ENCODE data around the gene GPR18. TPM values are rescaled to one million over a fixed set of nuclear protein-coding genes. Genes with fewer than 3 reads are reported as not detected.

Gene GPR18
- total and polyA plus RNA-seq, 5 donors from 2014 or later, result 6.1 to 22.6 (median 8.6) TPM

- H3K9me3 Mint-ChIP-seq, result no peaks in the 10 kb centered on the region
- H3K4me3 Mint-ChIP-seq, result peak overlapping the region in 2 of 4 donors; percentile 17 to 76
Observed at GRCh38 chr13:99279637-99280036, 21.5 kb upstream of the GPR18 start.

DNA sequence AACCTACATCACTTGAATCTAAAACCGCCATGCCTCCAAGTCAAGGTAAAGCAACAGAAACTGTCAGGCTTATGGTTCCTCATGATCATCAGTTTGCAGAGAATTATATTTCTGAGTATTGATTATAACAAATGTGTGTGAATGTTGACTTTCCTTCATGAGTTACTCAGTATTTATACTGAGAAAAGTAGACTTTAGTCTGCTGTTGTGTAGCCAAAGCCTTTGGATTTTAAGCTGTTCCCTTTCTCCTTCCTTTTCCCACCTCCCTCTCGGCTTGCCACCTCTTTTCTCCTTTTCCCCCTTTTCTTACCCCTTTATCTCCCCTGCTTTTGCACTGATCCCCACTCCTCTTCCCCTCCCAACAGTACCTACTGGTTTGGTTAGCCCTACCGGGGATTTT is 20.7 kb upstream of the GPR18 start:
- no peaks in the 10 kb centered on the region for H3K9me3 ChIP-seq (ENCODE audit: control insufficient read depth in 2 of 2, low read length in 2 of 2)
- peaks cover 72% of the 10 kb centered on the region for H3K4me1 ChIP-seq (ENCODE audit: control insufficient read depth, insufficient read depth, low read length, poor library complexity, severe bottlenecking)
- Mint-ChIP-seq H3K9me3 (peaks cover 0 to 2% (median 0%) of the 10 kb centered on the region in 7 donors), H3K27ac (peak overlapping the region in 2 of 3 donors; percentile 85 to 96), H3K36me3 (peaks cover 38% of the 10 kb centered on the region), H3K27me3 (no peaks in the 10 kb centered on the region), H3K4me3 (peak overlapping the region in 2 of 4 donors; percentile 51 to 76), H3K4me1 (peaks cover 46 to 95% (median 81%) of the 10 kb centered on the region in 4 donors)
- no peak overlapping the region for H3K27ac ChIP-seq (ENCODE audit: insufficient read depth, low read length, poor library complexity, severe bottlenecking)
- ATAC-seq (ENCODE audit: low read depth in 2 of 2) (no peak), DNase-seq (no peak)
- peak overlapping the region; percentile 29 for H3K4me3 ChIP-seq (ENCODE audit: low read depth, low read length)
- no peaks in the 10 kb centered on the region for H3K27me3 ChIP-seq (ENCODE audit: control insufficient read depth, insufficient read depth, low read length)
- H3K36me3 ChIP-seq (ENCODE audit: control insufficient read depth, insufficient read depth, low read length), result peaks cover 5% of the 10 kb centered on the region

More at GRCh38 chr13:99279637-99280036, 21.5 kb upstream of the GPR18 start:
- H3K27me3 Mint-ChIP-seq, result no peaks in the 10 kb centered on the region
- H3K9me3 ChIP-seq (ENCODE audit: control insufficient read depth in 2 of 2, low read length in 2 of 2), result no peaks in the 10 kb centered on the region
- H3K36me3 ChIP-seq (ENCODE audit: control insufficient read depth, insufficient read depth, low read length), result peaks cover 5% of the 10 kb centered on the region
- no peak for ATAC-seq (ENCODE audit: low read depth in 2 of 2)
- H3K27me3 ChIP-seq (ENCODE audit: control insufficient read depth, insufficient read depth, low read length), result no peaks in the 10 kb centered on the region
- no peak overlapping the region for H3K27ac ChIP-seq (ENCODE audit: insufficient read depth, low read length, poor library complexity, severe bottlenecking)
- H3K36me3 Mint-ChIP-seq, result peaks cover 38% of the 10 kb centered on the region
- peaks cover 76% of the 10 kb centered on the region for H3K4me1 ChIP-seq (ENCODE audit: control insufficient read depth, insufficient read depth, low read length, poor library complexity, severe bottlenecking)
- DNase-seq, result no peak
- H3K4me3 ChIP-seq (ENCODE audit: low read depth, low read length), result no peak overlapping the region
- H3K27ac Mint-ChIP-seq, result peak overlapping the region; percentile 76 to 96 (median 85)
- H3K4me1 Mint-ChIP-seq, result peaks cover 47 to 94% (median 78%) of the 10 kb centered on the region in 4 donors

DNA sequence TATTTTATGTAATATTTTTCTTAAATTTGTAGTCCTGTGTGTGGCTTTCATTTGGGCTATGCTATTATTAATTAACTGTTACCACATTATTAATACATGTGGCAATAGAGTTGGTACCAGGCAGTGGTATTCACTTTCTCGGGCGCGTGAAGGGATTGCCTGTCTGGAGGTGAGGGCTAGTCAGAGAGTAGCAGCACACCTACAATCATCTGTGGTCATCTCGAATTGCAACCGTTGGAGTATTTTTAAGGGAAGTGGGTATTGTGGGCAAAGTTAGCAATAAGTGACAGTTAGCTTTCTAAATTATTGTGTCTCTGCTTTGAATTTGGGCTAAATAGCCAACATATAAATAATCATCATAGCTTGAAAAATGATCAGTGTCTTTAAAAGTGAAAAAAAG is 20.0 kb upstream of the GPR18 start:
- peak in 1 of 3 donors; percentile 42 for DNase-seq
- peaks cover 0 to 2% (median 0%) of the 10 kb centered on the region in 7 donors for H3K9me3 Mint-ChIP-seq

DNA sequence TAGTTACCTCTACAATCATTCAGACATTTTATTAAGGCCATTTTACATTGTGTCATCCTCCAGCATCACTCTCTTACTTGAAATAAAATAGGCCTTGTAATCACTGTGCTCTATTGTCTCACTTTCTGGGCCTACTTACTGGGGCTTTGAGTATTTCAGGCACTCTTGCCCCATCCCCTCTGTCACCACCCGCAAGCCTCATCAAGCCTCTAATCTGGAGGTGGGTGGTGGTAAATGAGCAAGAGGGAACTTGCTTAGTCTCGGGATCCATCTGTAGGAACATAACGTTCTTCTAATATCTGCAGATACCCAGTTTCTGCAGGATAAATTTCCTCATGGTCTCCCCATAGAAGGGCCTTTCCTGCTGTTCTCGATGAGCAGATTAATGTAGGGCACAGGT is 19.4 kb upstream of the GPR18 start:
- DNase-seq (no peak), ATAC-seq (ENCODE audit: low read depth in 2 of 2) (no peak)
- H3K27me3 Mint-ChIP-seq, result no peaks in the 10 kb centered on the region
- no peaks in the 10 kb centered on the region for H3K27me3 ChIP-seq (ENCODE audit: control insufficient read depth, insufficient read depth, low read length)
- peaks cover 48 to 94% (median 81%) of the 10 kb centered on the region in 4 donors for H3K4me1 Mint-ChIP-seq
- peaks cover 41% of the 10 kb centered on the region for H3K36me3 Mint-ChIP-seq
- H3K4me1 ChIP-seq (ENCODE audit: control insufficient read depth, insufficient read depth, low read length, poor library complexity, severe bottlenecking), result peaks cover 60% of the 10 kb centered on the region
- peak overlapping the region in 2 of 3 donors; percentile 16 to 32 for H3K27ac Mint-ChIP-seq
- H3K4me3 Mint-ChIP-seq, result no peak overlapping the region
- H3K9me3 Mint-ChIP-seq, result peaks cover 0 to 2% (median 0%) of the 10 kb centered on the region in 7 donors
- H3K4me3 ChIP-seq (ENCODE audit: low read depth, low read length), result no peak overlapping the region
- H3K36me3 ChIP-seq (ENCODE audit: control insufficient read depth, insufficient read depth, low read length), result peaks cover 5% of the 10 kb centered on the region
- peaks cover 0 to 1% of the 10 kb centered on the region in 2 experiments for H3K9me3 ChIP-seq (ENCODE audit: control insufficient read depth in 2 of 2, low read length in 2 of 2)
- no peak overlapping the region for H3K27ac ChIP-seq (ENCODE audit: insufficient read depth, low read length, poor library complexity, severe bottlenecking)

More for the DNA sequence above, 20.0 kb upstream of the GPR18 start:
- H3K4me1 ChIP-seq (ENCODE audit: control insufficient read depth, insufficient read depth, low read length, poor library complexity, severe bottlenecking), result peaks cover 65% of the 10 kb centered on the region
- Mint-ChIP-seq H3K4me1 (peaks cover 51 to 97% (median 85%) of the 10 kb centered on the region in 4 donors), H3K27ac (peak overlapping the region in 2 of 3 donors; percentile 16 to 80), H3K27me3 (no peaks in the 10 kb centered on the region), H3K36me3 (peaks cover 38% of the 10 kb centered on the region), H3K4me3 (peak overlapping the region in 2 of 4 donors; percentile 38 to 53)
- no peak overlapping the region for H3K27ac ChIP-seq (ENCODE audit: insufficient read depth, low read length, poor library complexity, severe bottlenecking)
- ATAC-seq (ENCODE audit: low read depth in 2 of 2), result no peak
- peaks cover 5% of the 10 kb centered on the region for H3K36me3 ChIP-seq (ENCODE audit: control insufficient read depth, insufficient read depth, low read length)
- peak overlapping the region; percentile 29 for H3K4me3 ChIP-seq (ENCODE audit: low read depth, low read length)
- no peaks in the 10 kb centered on the region for H3K27me3 ChIP-seq (ENCODE audit: control insufficient read depth, insufficient read depth, low read length)
- no peaks in the 10 kb centered on the region for H3K9me3 ChIP-seq (ENCODE audit: control insufficient read depth in 2 of 2, low read length in 2 of 2)

GRCh38 chr13:99276706-99277105 is 18.5 kb upstream of the GPR18 start:
- peaks cover 2 to 6% of the 10 kb centered on the region in 2 experiments for H3K9me3 ChIP-seq (ENCODE audit: control insufficient read depth in 2 of 2, low read length in 2 of 2)
- Mint-ChIP-seq H3K4me1 (peaks cover 45 to 91% (median 79%) of the 10 kb centered on the region in 4 donors), H3K27me3 (no peaks in the 10 kb centered on the region), H3K4me3 (no peak overlapping the region), H3K9me3 (peaks cover 0 to 3% (median 0%) of the 10 kb centered on the region in 7 donors), H3K27ac (peak overlapping the region; percentile 9 to 90 (median 82)), H3K36me3 (peaks cover 42% of the 10 kb centered on the region)
- no peak overlapping the region for H3K4me3 ChIP-seq (ENCODE audit: low read depth, low read length)
- H3K36me3 ChIP-seq (ENCODE audit: control insufficient read depth, insufficient read depth, low read length), result peaks cover 5% of the 10 kb centered on the region
- H3K27ac ChIP-seq (ENCODE audit: insufficient read depth, low read length, poor library complexity, severe bottlenecking), result no peak overlapping the region
- ATAC-seq (ENCODE audit: low read depth in 2 of 2) (no peak), DNase-seq (no peak)
- H3K27me3 ChIP-seq (ENCODE audit: control insufficient read depth, insufficient read depth, low read length), result no peaks in the 10 kb centered on the region
- H3K4me1 ChIP-seq (ENCODE audit: control insufficient read depth, insufficient read depth, low read length, poor library complexity, severe bottlenecking), result peaks cover 54% of the 10 kb centered on the region

DNA sequence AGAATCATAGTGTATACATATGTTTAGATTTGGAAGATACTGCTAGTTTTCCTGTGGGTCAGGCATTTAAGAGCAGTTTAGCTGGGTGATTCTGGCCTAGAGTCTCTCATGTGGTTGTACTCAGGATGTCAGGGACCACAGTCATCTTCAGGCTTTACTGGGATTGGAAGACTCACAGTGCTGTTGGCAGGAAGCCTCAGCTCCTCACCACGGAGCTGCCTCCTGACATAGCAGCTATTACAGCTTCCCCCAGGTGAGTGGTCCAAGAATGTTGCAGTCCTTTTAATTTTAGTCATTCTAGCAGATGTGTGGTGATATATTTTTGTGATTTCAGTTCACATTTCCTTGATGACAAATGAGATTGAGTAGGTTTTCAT is 16.9 kb upstream of the GPR18 start:
- peaks cover 53 to 90% (median 80%) of the 10 kb centered on the region in 4 donors for H3K4me1 Mint-ChIP-seq
- H3K36me3 ChIP-seq (ENCODE audit: control insufficient read depth, insufficient read depth, low read length), result peaks cover 2% of the 10 kb centered on the region
- peak overlapping the region; percentile 58 for H3K27ac ChIP-seq (ENCODE audit: insufficient read depth, low read length, poor library complexity, severe bottlenecking)
- peak overlapping the region; percentile 30 for H3K4me3 ChIP-seq (ENCODE audit: low read depth, low read length)
- peak overlapping the region; percentile 34 to 90 (median 89) for H3K27ac Mint-ChIP-seq
- DNase-seq (peak in 1 of 3 donors; percentile 55), ATAC-seq (ENCODE audit: low read depth in 2 of 2) (peak; percentile 50 to 68)
- no peaks in the 10 kb centered on the region for H3K27me3 ChIP-seq (ENCODE audit: control insufficient read depth, insufficient read depth, low read length)
- peak overlapping the region in 3 of 4 donors; percentile 26 to 57 (median 47) for H3K4me3 Mint-ChIP-seq
- H3K36me3 Mint-ChIP-seq, result peaks cover 38% of the 10 kb centered on the region
- H3K9me3 Mint-ChIP-seq, result peaks cover 0 to 3% (median 0%) of the 10 kb centered on the region in 7 donors
- H3K9me3 ChIP-seq (ENCODE audit: control insufficient read depth in 2 of 2, low read length in 2 of 2), result peaks cover 2 to 6% of the 10 kb centered on the region in 2 experiments
- peaks cover 62% of the 10 kb centered on the region for H3K4me1 ChIP-seq (ENCODE audit: control insufficient read depth, insufficient read depth, low read length, poor library complexity, severe bottlenecking)
- no peaks in the 10 kb centered on the region for H3K27me3 Mint-ChIP-seq

DNA sequence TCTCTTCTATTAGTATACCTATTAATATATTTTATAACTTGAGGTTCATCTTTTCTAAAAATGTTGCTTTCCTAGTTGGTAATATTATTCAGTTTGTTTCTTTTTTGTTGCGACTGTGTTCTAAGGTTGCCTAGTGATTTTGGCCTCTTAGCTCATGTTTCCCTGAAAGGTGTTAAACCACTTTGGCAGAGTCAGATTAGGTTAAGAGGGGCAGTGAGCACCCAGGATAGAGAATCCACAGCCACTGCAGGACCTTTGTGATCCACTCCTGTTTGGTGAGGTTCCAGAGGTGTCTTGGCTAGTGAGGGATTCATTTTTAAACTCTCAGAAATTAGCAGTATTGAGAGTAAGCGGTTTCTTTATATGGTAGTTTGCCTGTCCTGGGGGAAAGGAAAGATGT is 14.9 kb upstream of the GPR18 start:
- H3K4me3 Mint-ChIP-seq, result peak overlapping the region in 1 of 4 donors; percentile 18
- DNase-seq (no peak), ATAC-seq (ENCODE audit: low read depth in 2 of 2) (no peak)
- H3K27ac Mint-ChIP-seq, result peak overlapping the region; percentile 94 to 96 (median 94)
- H3K9me3 ChIP-seq (ENCODE audit: control insufficient read depth in 2 of 2, low read length in 2 of 2), result peaks cover 2 to 6% of the 10 kb centered on the region in 2 experiments
- H3K27me3 ChIP-seq (ENCODE audit: control insufficient read depth, insufficient read depth, low read length), result no peaks in the 10 kb centered on the region
- H3K9me3 Mint-ChIP-seq, result peaks cover 0 to 3% (median 0%) of the 10 kb centered on the region in 7 donors
- H3K36me3 ChIP-seq (ENCODE audit: control insufficient read depth, insufficient read depth, low read length), result peaks cover 2% of the 10 kb centered on the region
- no peaks in the 10 kb centered on the region for H3K27me3 Mint-ChIP-seq
- peaks cover 56% of the 10 kb centered on the region for H3K4me1 ChIP-seq (ENCODE audit: control insufficient read depth, insufficient read depth, low read length, poor library complexity, severe bottlenecking)
- no peak overlapping the region for H3K4me3 ChIP-seq (ENCODE audit: low read depth, low read length)
- peaks cover 27% of the 10 kb centered on the region for H3K36me3 Mint-ChIP-seq
- no peak overlapping the region for H3K27ac ChIP-seq (ENCODE audit: insufficient read depth, low read length, poor library complexity, severe bottlenecking)
- H3K4me1 Mint-ChIP-seq, result peaks cover 51 to 79% (median 67%) of the 10 kb centered on the region in 4 donors

DNA sequence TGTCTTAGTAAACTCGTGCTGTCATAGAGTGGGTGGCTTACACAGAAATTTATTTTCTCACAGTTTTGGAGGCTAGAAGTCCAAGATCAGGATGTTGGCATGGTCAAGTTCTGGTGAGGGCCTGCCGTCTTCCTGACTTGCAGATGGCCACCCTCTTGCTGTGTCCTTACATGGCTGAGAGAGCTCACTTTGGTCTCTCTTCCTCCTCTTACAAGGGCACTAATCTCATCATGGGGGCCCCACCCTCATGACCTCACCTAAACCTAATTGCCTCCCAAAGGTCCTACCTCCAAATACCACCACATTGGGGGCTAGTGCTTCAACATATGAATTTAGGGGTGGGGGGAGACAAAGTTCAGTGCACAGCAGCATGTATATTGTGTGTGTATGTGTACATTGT is 14.3 kb upstream of the GPR18 start:
- Histone ChIP-seq H3K36me3 (ENCODE audit: control insufficient read depth, insufficient read depth, low read length) (peaks cover 6% of the 10 kb centered on the region), H3K4me3 (ENCODE audit: low read depth, low read length) (no peak overlapping the region), H3K27ac (ENCODE audit: insufficient read depth, low read length, poor library complexity, severe bottlenecking) (no peak overlapping the region), H3K4me1 (ENCODE audit: control insufficient read depth, insufficient read depth, low read length, poor library complexity, severe bottlenecking) (peaks cover 50% of the 10 kb centered on the region), H3K27me3 (ENCODE audit: control insufficient read depth, insufficient read depth, low read length) (no peaks in the 10 kb centered on the region), H3K9me3 (ENCODE audit: control insufficient read depth in 2 of 2, low read length in 2 of 2) (peaks cover 2 to 6% of the 10 kb centered on the region in 2 experiments)
- H3K4me3 Mint-ChIP-seq, result peak overlapping the region in 1 of 4 donors; percentile 43
- peaks cover 0 to 3% (median 0%) of the 10 kb centered on the region in 7 donors for H3K9me3 Mint-ChIP-seq
- H3K36me3 Mint-ChIP-seq, result peaks cover 22% of the 10 kb centered on the region
- no peaks in the 10 kb centered on the region for H3K27me3 Mint-ChIP-seq
- H3K27ac Mint-ChIP-seq, result peak overlapping the region; percentile 62 to 95 (median 94)
- peaks cover 47 to 73% (median 62%) of the 10 kb centered on the region in 4 donors for H3K4me1 Mint-ChIP-seq
- ATAC-seq (ENCODE audit: low read depth in 2 of 2) (no peak), DNase-seq (no peak)

Data from CD4-positive, CD25-positive, alpha-beta regulatory T cell (primary cell).